Peyer's patch (tissue), 4 donors: ENCODE data around the gene ARHGDIG. TPM values are rescaled to one million over a fixed set of nuclear protein-coding genes. Genes with fewer than 3 reads are reported as not detected.

Experiments used
- DNase-seq, 3 donors: peaks; one replicate each; pipeline ENCODE4 v3.0.0-alpha.2; 2017 to 2019
- H3K27ac ChIP-seq, 4 donors: fragments of 200-600 bp; sonication (generic); one replicate each; pipeline ENCODE4 v1.5.1; 2016 to 2019
- H3K27me3 ChIP-seq, 2 donors: fragments of 200-600 bp; sonication (generic); one replicate each; pipeline ENCODE4 v1.5.1; 2019
- H3K36me3 ChIP-seq, 3 donors: fragments of 200-600 bp; sonication (generic); one replicate each; pipeline ENCODE4 v1.5.1; 2016 to 2019
- H3K4me1 ChIP-seq, 4 donors: fragments of 200-600 bp; sonication (generic); one replicate each; pipeline ENCODE4 v1.5.1; 2016 to 2019
- H3K4me3 ChIP-seq, 4 donors: fragments of 200-600 bp; sonication (generic); 1 replicate in 3 of 4; 2 replicates in 1 of 4; pipeline ENCODE4 v1.5.1; 2016 to 2019; ENCODE audit warnings: mild to moderate bottlenecking in 1 of 4
- H3K9me3 ChIP-seq, 4 donors: fragments of 200-600 bp; sonication (generic); one replicate each; pipeline ENCODE4 v1.5.1; 2016 to 2019; ENCODE audit warnings: mild to moderate bottlenecking in 1 of 4
- CTCF ChIP-seq, 6 experiments: fragments of 450-650 bp in 4 of 6; fragments of 200-600 bp in 2 of 6; sonication (generic) in 1 of 6; IDR thresholded peaks; one replicate each; pipeline ENCODE4 v1.5.1; 2017 to 2019; ENCODE audit warnings: antibody characterized with exemption in 6 of 6, mild to moderate bottlenecking in 3 of 6, moderate library complexity in 1 of 6
- POLR2A ChIP-seq, 2 donors: fragments of 450-650 bp; IDR thresholded peaks; one replicate each; pipeline ENCODE4 v1.5.1; 2017; ENCODE audit warnings: antibody characterized with exemption in 2 of 2, mild to moderate bottlenecking in 2 of 2, moderate library complexity in 2 of 2
- total RNA-seq, 4 donors: library from RNA; depleted of rRNA; stranded (reverse); fragments of >200 nt; gene quantifications; one replicate each; pipeline ENCODE4 v1.1.0, GENCODE V29; 2016

The ARHGDIG gene
- total RNA-seq, 4 donors from 2014 or later, result 3.7 to 112 (median 67.5) TPM; not detected in 1

GRCh38 chr16:301235-301634 is 20.8 kb downstream of the ARHGDIG start:
- no peak for DNase-seq
- Histone ChIP-seq H3K27ac (no peak overlapping the region), H3K4me1 (no peaks in the 10 kb centered on the region), H3K4me3 (no peak overlapping the region), H3K36me3 (peaks cover 0 to 52% (median 0%) of the 10 kb centered on the region in 3 donors), H3K27me3 (no peaks in the 10 kb centered on the region), H3K9me3 (no peaks in the 10 kb centered on the region)
- TF ChIP-seq CTCF (IDR thresholded peaks at IDR 0.05), result no peak

DNA sequence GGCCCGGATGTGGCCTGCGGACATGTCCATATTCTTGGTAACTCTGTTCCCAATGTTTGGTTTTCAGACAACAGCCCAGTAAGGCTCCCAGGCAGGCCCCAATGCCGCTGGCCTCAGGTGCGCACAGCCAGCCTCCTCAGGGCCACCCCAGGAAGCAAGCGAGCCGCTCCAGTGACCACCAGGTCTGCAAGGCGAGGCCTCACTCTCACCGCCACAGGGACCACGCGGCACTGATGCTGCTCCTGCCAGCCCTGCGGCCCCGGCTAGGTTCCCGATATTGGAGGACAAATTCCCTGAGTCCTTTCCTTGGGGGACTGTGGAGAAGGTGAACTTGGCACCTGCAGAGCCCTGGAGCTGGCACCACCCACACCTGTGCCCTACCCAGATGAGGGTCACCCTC is 21.6 kb downstream of the ARHGDIG start:
- no peaks in the 10 kb centered on the region for H3K4me1 ChIP-seq
- H3K27me3 ChIP-seq, result no peaks in the 10 kb centered on the region
- DNase-seq, result no peak
- H3K9me3 ChIP-seq, result no peaks in the 10 kb centered on the region
- H3K36me3 ChIP-seq, result peaks cover 0 to 52% (median 0%) of the 10 kb centered on the region in 3 donors
- H3K27ac ChIP-seq, result no peak overlapping the region
- H3K4me3 ChIP-seq, result no peak overlapping the region
- TF ChIP-seq POLR2A (IDR thresholded peaks at IDR 0.05), result no peak
- TF ChIP-seq CTCF (IDR thresholded peaks at IDR 0.05), result no peak

GRCh38 chr16:303760-304505 is 23.5 kb downstream of the ARHGDIG start:
- no peak for DNase-seq
- Histone ChIP-seq H3K9me3 (no peaks in the 10 kb centered on the region), H3K36me3 (peaks cover 0 to 56% (median 0%) of the 10 kb centered on the region in 3 donors), H3K27me3 (no peaks in the 10 kb centered on the region), H3K4me1 (no peaks in the 10 kb centered on the region), H3K4me3 (no peak overlapping the region), H3K27ac (no peak overlapping the region)
- TF ChIP-seq POLR2A (IDR thresholded peaks at IDR 0.05) (no peak), CTCF (IDR thresholded peaks at IDR 0.05) (peak in 3 of 6 experiments; percentile 13 to 30 (median 25))

- H3K9me3 ChIP-seq, result no peaks in the 10 kb centered on the region
- no peak overlapping the region for H3K27ac ChIP-seq
- no peak overlapping the region for H3K4me3 ChIP-seq
- no peaks in the 10 kb centered on the region for H3K27me3 ChIP-seq
- DNase-seq, result no peak
- TF ChIP-seq POLR2A (IDR thresholded peaks at IDR 0.05) (no peak), CTCF (IDR thresholded peaks at IDR 0.05) (no peak)
- H3K4me1 ChIP-seq, result no peaks in the 10 kb centered on the region
- peaks cover 0 to 65% (median 0%) of the 10 kb centered on the region in 3 donors for H3K36me3 ChIP-seq
Measured at GRCh38 chr16:305916-306626, 25.7 kb downstream of the ARHGDIG start.

DNA sequence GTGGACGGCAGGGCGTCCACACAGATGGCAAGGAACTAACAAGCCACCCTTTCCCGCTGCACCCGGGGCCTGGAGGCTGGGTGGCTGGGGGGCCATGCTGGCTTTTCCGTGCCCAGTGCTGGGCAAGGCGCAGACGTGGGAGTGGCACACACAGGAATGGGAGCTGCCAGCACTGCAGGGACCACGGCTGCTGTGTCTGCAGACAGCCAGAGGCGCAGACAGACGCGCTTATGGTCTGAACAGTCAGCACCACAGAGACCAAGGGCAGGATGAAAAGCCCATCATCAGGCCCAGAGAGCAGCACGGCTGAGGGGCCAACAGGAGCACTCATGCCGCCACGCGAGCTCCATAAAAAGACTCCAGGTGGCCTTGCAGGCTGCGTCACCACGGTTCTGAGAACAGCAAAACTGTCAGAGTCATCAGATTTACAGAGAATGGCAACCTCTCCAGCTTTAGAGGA is 26.6 kb downstream of the ARHGDIG start:
- no peaks in the 10 kb centered on the region for H3K4me1 ChIP-seq
- no peak overlapping the region for H3K4me3 ChIP-seq
- H3K36me3 ChIP-seq, result peaks cover 0 to 63% (median 0%) of the 10 kb centered on the region in 3 donors
- H3K9me3 ChIP-seq, result no peaks in the 10 kb centered on the region
- no peak for DNase-seq
- H3K27ac ChIP-seq, result no peak overlapping the region
- H3K27me3 ChIP-seq, result no peaks in the 10 kb centered on the region
- no peak for TF ChIP-seq CTCF (IDR thresholded peaks at IDR 0.05)
- TF ChIP-seq POLR2A (IDR thresholded peaks at IDR 0.05), result no peak
